Measurements from ENCODE around the gene SPAG16. TPM values are rescaled to one million over a fixed set of nuclear protein-coding genes. Genes with fewer than 3 reads are reported as not detected.

SPAG16 gene
- polyA plus RNA-seq, 1 of the 3 experiments (the other 2 are of a cell fraction): 29.5 TPM

- no peak for TF ChIP-seq PBX3 (IDR thresholded peaks at IDR 0.05)
- TF ChIP-seq RCOR1 (IDR thresholded peaks at IDR 0.05; ENCODE audit: low read length): no peak
- no peak for TF ChIP-seq JUND (IDR thresholded peaks at IDR 0.05)
- no peak for TF ChIP-seq EP300 (IDR thresholded peaks at IDR 0.05; ENCODE audit: borderline replicate concordance in 1 of 2, low read depth in 1 of 2, low read length in 1 of 2)
- TF ChIP-seq MXI1 (IDR thresholded peaks at IDR 0.05; ENCODE audit: low read depth, low read length): no peak
Observed at GRCh38 chr2:214004463-214004862, 720.2 kb downstream of the SPAG16 start (continued).

- Histone ChIP-seq H2AFZ (ENCODE audit: low read depth) (no peak overlapping the region), H4K20me1 (ENCODE audit: insufficient read depth) (no peaks in the 10 kb centered on the region), H3K4me1 (ENCODE audit: control insufficient read depth in 1 of 2, insufficient read depth in 2 of 2, low read depth in 1 of 2, low read length in 1 of 2) (no peaks in the 10 kb centered on the region), H3K4me3 (ENCODE audit: low read depth in 2 of 2, low read length in 1 of 2) (no peak overlapping the region), H3K4me2 (no peak overlapping the region), H3K79me2 (ENCODE audit: insufficient read depth) (no peaks in the 10 kb centered on the region), H3K9ac (no peak overlapping the region), H3K27ac (ENCODE audit: low read depth in 2 of 2, low read length in 1 of 2) (no peak overlapping the region), H3K27me3 (ENCODE audit: insufficient read depth) (no peaks in the 10 kb centered on the region), H3K36me3 (replicated peaks in 1 of 2; ENCODE audit: control insufficient read depth in 1 of 2, insufficient read depth in 2 of 2, low read length in 1 of 2) (no peaks in the 10 kb centered on the region), H3K9me2 (no peaks in the 10 kb centered on the region), H3F3A (replicated peaks; ENCODE audit: insufficient read depth) (no peaks in the 10 kb centered on the region), H3K9me3 (no peaks in the 10 kb centered on the region)
- CTCF ChIA-PET: interaction anchor here (0.7 to 1.4 kb wide), 2 partner anchors 9 to 587 kb away, joined by 3 to 4 read pairs; no protein-coding TSS in a partner anchor
- 69% methylated on average over 5 of the region's 5 CpGs for WGBS (ENCODE audit: low lambda C conversion rate)
- POLR2A ChIA-PET: no interaction called here
- no peak for DNase-seq
- TF ChIP-seq NFIC (IDR thresholded peaks at IDR 0.05; ENCODE audit: borderline replicate concordance) (peak; percentile 39; the same call in 1 of the 2 replicates), ELF1 (IDR thresholded peaks at IDR 0.05) (no peak)
Observed at GRCh38 chr2:214005337-214005736, 721.1 kb downstream of the SPAG16 start.

GRCh38 chr2:214006601-214007000, 722.3 kb downstream of the SPAG16 start:
- ChIA-PET CTCF (interaction anchor here (1.4 kb wide), 1 partner anchor 8 kb away, joined by 4 read pairs; no protein-coding TSS in a partner anchor), POLR2A (no interaction called here)
- Histone ChIP-seq H3F3A (replicated peaks; ENCODE audit: insufficient read depth) (no peaks in the 10 kb centered on the region), H3K4me2 (no peak overlapping the region), H4K20me1 (ENCODE audit: insufficient read depth) (no peaks in the 10 kb centered on the region), H3K4me3 (ENCODE audit: low read depth in 2 of 2, low read length in 1 of 2) (no peak overlapping the region), H3K27ac (ENCODE audit: low read depth in 2 of 2, low read length in 1 of 2) (no peak overlapping the region), H3K4me1 (ENCODE audit: control insufficient read depth in 1 of 2, insufficient read depth in 2 of 2, low read depth in 1 of 2, low read length in 1 of 2) (no peaks in the 10 kb centered on the region), H3K36me3 (replicated peaks in 1 of 2; ENCODE audit: control insufficient read depth in 1 of 2, insufficient read depth in 2 of 2, low read length in 1 of 2) (no peaks in the 10 kb centered on the region), H2AFZ (ENCODE audit: low read depth) (no peak overlapping the region), H3K79me2 (ENCODE audit: insufficient read depth) (no peaks in the 10 kb centered on the region), H3K9me3 (no peaks in the 10 kb centered on the region), H3K9me2 (no peaks in the 10 kb centered on the region), H3K9ac (no peak overlapping the region), H3K27me3 (ENCODE audit: insufficient read depth) (no peaks in the 10 kb centered on the region)
- no peak for TF ChIP-seq MEF2A (IDR thresholded peaks at IDR 0.05; ENCODE audit: borderline replicate concordance, low read depth)
- TF ChIP-seq, protein P1, sequence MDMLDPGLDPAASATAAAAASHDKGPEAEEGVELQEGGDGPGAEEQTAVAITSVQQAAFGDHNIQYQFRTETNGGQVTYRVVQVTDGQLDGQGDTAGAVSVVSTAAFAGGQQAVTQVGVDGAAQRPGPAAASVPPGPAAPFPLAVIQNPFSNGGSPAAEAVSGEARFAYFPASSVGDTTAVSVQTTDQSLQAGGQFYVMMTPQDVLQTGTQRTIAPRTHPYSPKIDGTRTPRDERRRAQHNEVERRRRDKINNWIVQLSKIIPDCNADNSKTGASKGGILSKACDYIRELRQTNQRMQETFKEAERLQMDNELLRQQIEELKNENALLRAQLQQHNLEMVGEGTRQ (IDR thresholded peaks at IDR 0.05; ENCODE audit: borderline replicate concordance, low read depth, low read length): no peak
- DNase-seq: no peak
- WGBS (ENCODE audit: low lambda C conversion rate): 68% methylated on average over 2 of the region's 2 CpGs

- CTCF ChIA-PET: no interaction called here
- POLR2A ChIA-PET: no interaction called here
- H3K4me2 ChIP-seq: no peak overlapping the region
- no peak for DNase-seq
- no peak overlapping the region for H3K4me3 ChIP-seq (ENCODE audit: low read depth in 2 of 2, low read length in 1 of 2)
- H3K9me2 ChIP-seq: no peaks in the 10 kb centered on the region
- H4K20me1 ChIP-seq (ENCODE audit: insufficient read depth): no peaks in the 10 kb centered on the region
- H3K27ac ChIP-seq (ENCODE audit: low read depth in 2 of 2, low read length in 1 of 2): no peak overlapping the region
- TF ChIP-seq, protein P1 (IDR thresholded peaks at IDR 0.05; ENCODE audit: borderline replicate concordance, low read depth, low read length): no peak
- no peaks in the 10 kb centered on the region for H3K36me3 ChIP-seq (replicated peaks in 1 of 2; ENCODE audit: control insufficient read depth in 1 of 2, insufficient read depth in 2 of 2, low read length in 1 of 2)
- 83% methylated on average over 3 of the region's 3 CpGs for WGBS (ENCODE audit: low lambda C conversion rate)
- H3K79me2 ChIP-seq (ENCODE audit: insufficient read depth): no peaks in the 10 kb centered on the region
- H3K9ac ChIP-seq: no peak overlapping the region
- H3K27me3 ChIP-seq (ENCODE audit: insufficient read depth): no peaks in the 10 kb centered on the region
- no peaks in the 10 kb centered on the region for H3K9me3 ChIP-seq
- H2AFZ ChIP-seq (ENCODE audit: low read depth): no peak overlapping the region
- no peaks in the 10 kb centered on the region for H3F3A ChIP-seq (replicated peaks; ENCODE audit: insufficient read depth)
- no peaks in the 10 kb centered on the region for H3K4me1 ChIP-seq (ENCODE audit: control insufficient read depth in 1 of 2, insufficient read depth in 2 of 2, low read depth in 1 of 2, low read length in 1 of 2)
Observed at GRCh38 chr2:214011676-214012075, 727.4 kb downstream of the SPAG16 start.
